Body of pancreas (tissue), 4 donors: ENCODE results near the gene GNB1L.

Experiments
- POLR2A ChIP-seq, 3 donors: fragments of 450-650 bp; IDR thresholded peaks; one replicate each; pipeline ENCODE4 v1.6.1; 2016; ENCODE audit warnings: antibody characterized with exemption in 3 of 3, mild to moderate bottlenecking in 2 of 3
- TF ChIP-seq, protein P1 (sequence below), 7 experiments: fragments of 450-650 bp in 4 of 7; fragments of 200-600 bp in 3 of 7; sonication (generic) in 3 of 7; IDR thresholded peaks; one replicate each; pipeline ENCODE4 v1.5.1; 2016 to 2019; ENCODE audit warnings: antibody characterized with exemption in 7 of 7

DNA sequence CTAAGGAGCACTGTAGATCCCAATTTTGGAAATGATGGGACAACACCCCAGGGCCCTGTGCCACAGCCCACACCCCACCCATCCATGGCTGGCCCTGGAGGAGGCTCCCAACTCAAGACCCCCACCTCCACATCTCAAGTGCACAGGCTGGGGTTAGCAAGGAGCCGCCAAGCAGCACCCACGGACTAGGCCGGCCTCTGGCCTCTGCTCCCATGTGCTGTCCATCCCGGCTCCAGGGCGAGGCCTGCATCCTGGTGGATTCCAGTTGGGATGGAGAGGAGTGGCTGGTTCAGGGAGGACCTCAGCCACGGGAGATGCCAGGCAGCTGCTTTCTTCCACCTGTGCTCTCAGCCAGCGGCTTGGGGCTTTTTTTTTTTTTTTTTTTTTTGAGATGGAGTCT lies 43.5 kb upstream of the GNB1L start:
- TF ChIP-seq, protein P1, sequence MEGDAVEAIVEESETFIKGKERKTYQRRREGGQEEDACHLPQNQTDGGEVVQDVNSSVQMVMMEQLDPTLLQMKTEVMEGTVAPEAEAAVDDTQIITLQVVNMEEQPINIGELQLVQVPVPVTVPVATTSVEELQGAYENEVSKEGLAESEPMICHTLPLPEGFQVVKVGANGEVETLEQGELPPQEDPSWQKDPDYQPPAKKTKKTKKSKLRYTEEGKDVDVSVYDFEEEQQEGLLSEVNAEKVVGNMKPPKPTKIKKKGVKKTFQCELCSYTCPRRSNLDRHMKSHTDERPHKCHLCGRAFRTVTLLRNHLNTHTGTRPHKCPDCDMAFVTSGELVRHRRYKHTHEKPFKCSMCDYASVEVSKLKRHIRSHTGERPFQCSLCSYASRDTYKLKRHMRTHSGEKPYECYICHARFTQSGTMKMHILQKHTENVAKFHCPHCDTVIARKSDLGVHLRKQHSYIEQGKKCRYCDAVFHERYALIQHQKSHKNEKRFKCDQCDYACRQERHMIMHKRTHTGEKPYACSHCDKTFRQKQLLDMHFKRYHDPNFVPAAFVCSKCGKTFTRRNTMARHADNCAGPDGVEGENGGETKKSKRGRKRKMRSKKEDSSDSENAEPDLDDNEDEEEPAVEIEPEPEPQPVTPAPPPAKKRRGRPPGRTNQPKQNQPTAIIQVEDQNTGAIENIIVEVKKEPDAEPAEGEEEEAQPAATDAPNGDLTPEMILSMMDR (IDR thresholded peaks at IDR 0.05) = no peak
- no peak for TF ChIP-seq POLR2A (IDR thresholded peaks at IDR 0.05)
